ENCODE measurements around the gene VTA1.

- TF ChIP-seq CTCF (IDR thresholded peaks at IDR 0.05 in 2 of 3, conservative IDR thresholded peaks at IDR 0.05 in 1 of 3; ENCODE audit: borderline replicate concordance in 1 of 3, insufficient read depth in 1 of 3, low read depth in 2 of 3, low read length in 2 of 3) (no peak), RAD21 (IDR thresholded peaks at IDR 0.05; ENCODE audit: low read depth) (no peak), POLR2AphosphoS5 (IDR thresholded peaks at IDR 0.05; ENCODE audit: low read depth, low read length) (no peak), POLR2A (IDR thresholded peaks at IDR 0.05; ENCODE audit: borderline replicate concordance, extremely low read depth, insufficient read depth, insufficient read length) (no peak), MAX (IDR thresholded peaks at IDR 0.05) (no peak)
Measured at GRCh38 chr6:142242269-142242668, 95.2 kb downstream of the VTA1 start.

Measured in HCT116 (cell line).